SK-N-SH (cell line): ENCODE data around the gene TEAD1. TPM values are rescaled to one million over a fixed set of nuclear protein-coding genes. Genes with fewer than 3 reads are reported as not detected.

Experiments
- CTCF ChIA-PET: fragments of 300-600, 350-600 bp; formaldehyde crosslinking; extraction: SDS; loops from one replicate; lab custom pipeline; 2021; lab: Yijun Ruan, JAX
- POLR2A ChIA-PET: fragments of 350-600 bp; sonication (Branson Sonifier 250); formaldehyde crosslinking; extraction: SDS; loops from one replicate; lab custom pipeline; 2020; ENCODE audit warnings: antibody characterized with exemption, inconsistent platforms; lab: Yijun Ruan, JAX
- DNase-seq: peaks from one replicate; pipeline ENCODE4 v3.0.0; 2012
- H2AFZ ChIP-seq: fragments of 200-600 bp; sonication (generic); 2 replicates; pipeline ENCODE4 v1.8.1; 2016; ENCODE audit warnings: antibody characterized with exemption, mild to moderate bottlenecking, low read depth
- H3F3A ChIP-seq: fragments of 200-600 bp; sonication (generic); replicated peaks from 2 replicates; pipeline ENCODE3; 2016; ENCODE audit warnings: antibody characterized with exemption, mild to moderate bottlenecking; ENCODE audit not compliant: insufficient read depth
- H3K27ac ChIP-seq, 2 experiments: fragments of 200-500 bp in 1 of 2; fragments of 200-600 bp in 1 of 2; sonication (Bioruptor generic) in 1 of 2; sonication (generic), shearing (Covaris generic) in 1 of 2; 2 replicates each; pipeline versions ENCODE4 v1.5.1 to v1.6.1; 2014 to 2016; ENCODE audit warnings: low read depth in 2 of 2, inconsistent platforms in 1 of 2, low read length in 1 of 2, mild to moderate bottlenecking in 1 of 2, mixed read lengths in 1 of 2
- H3K27me3 ChIP-seq: fragments of 200-600 bp; sonication (generic), shearing (Covaris generic); 2 replicates; pipeline ENCODE4 v1.6.1; 2016; ENCODE audit warnings: mixed run types; ENCODE audit not compliant: insufficient read depth
- H3K36me3 ChIP-seq, 2 experiments: fragments of 200-500 bp in 1 of 2; fragments of 200-600 bp in 1 of 2; sonication (Bioruptor generic) in 1 of 2; sonication (generic) in 1 of 2; replicated peaks in 1 of 2; 2 replicates each; pipeline versions ENCODE3 to v1.5.1; 2014 to 2016; ENCODE audit warnings: low read length in 1 of 2, mild to moderate bottlenecking in 1 of 2; ENCODE audit not compliant: insufficient read depth in 2 of 2, control insufficient read depth in 1 of 2
- H3K4me1 ChIP-seq, 2 experiments: fragments of 200-500 bp in 1 of 2; fragments of 200-600 bp in 1 of 2; sonication (Bioruptor generic) in 1 of 2; sonication (generic), shearing (Covaris generic) in 1 of 2; 2 replicates each; pipeline versions ENCODE4 v1.5.1 to v1.6.1; 2014 to 2016; ENCODE audit warnings: low read depth in 1 of 2, low read length in 1 of 2, mixed run types in 1 of 2; ENCODE audit not compliant: insufficient read depth in 2 of 2, control insufficient read depth in 1 of 2
- H3K4me2 ChIP-seq: fragments of 200-600 bp; sonication (generic), shearing (Covaris generic); 2 replicates; pipeline ENCODE4 v1.6.1; 2017; ENCODE audit warnings: mixed run types
- H3K4me3 ChIP-seq, 2 experiments: fragments of 200-500 bp in 1 of 2; fragments of 200-600 bp in 1 of 2; sonication (Bioruptor generic) in 1 of 2; sonication (generic), shearing (Covaris generic) in 1 of 2; 2 replicates each; pipeline versions ENCODE4 v1.5.1 to v1.8.1; 2014 to 2016; ENCODE audit warnings: low read depth in 2 of 2, inconsistent platforms in 1 of 2, low read length in 1 of 2, mild to moderate bottlenecking in 1 of 2, mixed read lengths in 1 of 2, moderate library complexity in 1 of 2
- H3K79me2 ChIP-seq: fragments of 200-600 bp; sonication (generic); 2 replicates; pipeline ENCODE4 v1.8.1; 2017; ENCODE audit warnings: mild to moderate bottlenecking; ENCODE audit not compliant: insufficient read depth
- H3K9ac ChIP-seq: fragments of 200-600 bp; sonication (generic); 2 replicates; pipeline ENCODE4 v1.6.1; 2017; ENCODE audit warnings: mixed run types
- H3K9me2 ChIP-seq: fragments of 200-600 bp; sonication (generic); 2 replicates; pipeline ENCODE4 v1.6.1; 2017; ENCODE audit warnings: mixed run types
- H3K9me3 ChIP-seq: fragments of 200-600 bp; sonication (generic); 2 replicates; pipeline ENCODE4 v1.6.1; 2017; ENCODE audit warnings: mixed run types, mild to moderate bottlenecking, moderate library complexity
- H4K20me1 ChIP-seq: fragments of 200-600 bp; sonication (generic); 2 replicates; pipeline ENCODE4 v1.6.1; 2017; ENCODE audit warnings: mild to moderate bottlenecking, mixed run types; ENCODE audit not compliant: insufficient read depth
- CHD2 ChIP-seq: fragments of 150-350 bp; IDR thresholded peaks from 2 replicates; pipeline ENCODE4 v1.6.1; 2018; ENCODE audit warnings: low read length; ENCODE audit not compliant: partially characterized antibody
- ELF1 ChIP-seq: IDR thresholded peaks from 2 replicates; pipeline ENCODE4 v1.4.0; 2012
- EP300 ChIP-seq, 2 experiments: IDR thresholded peaks; 2 replicates each; pipeline versions ENCODE4 v1.4.0 to v1.6.1; 2012; ENCODE audit warnings: borderline replicate concordance in 1 of 2, low read depth in 1 of 2, low read length in 1 of 2
- FOSL2 ChIP-seq: IDR thresholded peaks from 2 replicates; pipeline ENCODE4 v1.4.0; 2012; ENCODE audit warnings: low read depth, mild to moderate bottlenecking, moderate library complexity, borderline replicate concordance
- GABPA ChIP-seq: IDR thresholded peaks from 2 replicates; pipeline ENCODE4 v1.4.0; 2012; ENCODE audit warnings: low read depth, mild to moderate bottlenecking
- JUND ChIP-seq: IDR thresholded peaks from 2 replicates; pipeline ENCODE4 v1.4.0; 2012
- MXI1 ChIP-seq: IDR thresholded peaks from 2 replicates; pipeline ENCODE4 v1.6.1; 2012; ENCODE audit warnings: mild to moderate bottlenecking, low read depth, low read length, improper control_type of control experiment
- NFIC ChIP-seq: IDR thresholded peaks from 2 replicates; pipeline ENCODE4 v1.4.0; 2012; ENCODE audit warnings: borderline replicate concordance
- POLR2AphosphoS5 ChIP-seq: IDR thresholded peaks from 2 replicates; pipeline ENCODE4 v1.6.1; 2012; ENCODE audit warnings: low read depth, low read length
- RCOR1 ChIP-seq: fragments of 150-350 bp; IDR thresholded peaks from 2 replicates; pipeline ENCODE4 v1.6.1; 2017; ENCODE audit warnings: antibody characterized with exemption, low read length
- TEAD4 ChIP-seq: IDR thresholded peaks from 2 replicates; pipeline ENCODE4 v1.4.0; 2012; ENCODE audit warnings: mild to moderate bottlenecking, borderline replicate concordance; ENCODE audit not compliant: insufficient read depth
- YY1 ChIP-seq: IDR thresholded peaks from 2 replicates; pipeline ENCODE4 v1.4.0; 2012; ENCODE audit warnings: low read depth, mild to moderate bottlenecking
- WGBS: methylation state at CpG from one replicate; pipeline ENCODE4 v1.1.6; 2017; ENCODE audit warnings: low lambda C conversion rate; 5-methylcytosine and 5-hydroxymethylcytosine counted together
- polyA plus RNA-seq, 3 experiments: library from polyadenylated mRNA; depleted of rRNA; stranded (reverse); fragments of >200 nt; gene quantifications; 2 replicates each; pipeline ENCODE4 v1.2.3, GENCODE V29; 2012
- TF ChIP-seq, protein P1 (sequence below): IDR thresholded peaks from 2 replicates; pipeline ENCODE4; 2012

Gene TEAD1
- polyA plus RNA-seq, 1 of the 3 experiments (the other 2 are of a cell fraction) = 31.2 TPM

DNA sequence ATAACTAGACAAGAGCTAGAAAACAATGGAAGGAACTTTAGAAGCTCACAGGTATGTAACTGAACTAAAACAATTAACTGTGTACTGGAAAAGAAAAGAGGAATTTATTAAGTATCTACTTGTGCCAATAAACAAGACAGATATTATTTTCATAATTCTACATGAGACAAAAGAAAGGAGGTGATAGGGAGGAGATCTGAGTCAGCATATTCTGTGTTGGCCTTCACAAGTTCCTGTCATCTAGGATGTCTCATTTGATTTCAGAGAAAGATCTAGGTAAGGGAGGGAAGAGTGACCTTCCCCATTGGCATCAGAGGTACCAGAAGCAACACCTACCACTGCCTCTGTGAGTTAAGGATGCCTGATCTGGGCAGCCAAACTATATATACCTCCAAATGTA lies 34.8 kb upstream of the TEAD1 start:
- no peaks in the 10 kb centered on the region for H3K4me1 ChIP-seq
- H3K9me3 ChIP-seq = no peaks in the 10 kb centered on the region
- CTCF ChIA-PET = interaction anchor here (0.7 kb wide), 1 partner anchor 350 kb away, joined by 3 read pairs; no protein-coding TSS in a partner anchor
- no peaks in the 10 kb centered on the region for H3K79me2 ChIP-seq
- H3K9me2 ChIP-seq = no peaks in the 10 kb centered on the region
- H3K27ac ChIP-seq = no peak overlapping the region
- H3K36me3 ChIP-seq = no peaks in the 10 kb centered on the region
- H3K4me2 ChIP-seq = no peak overlapping the region
- no peaks in the 10 kb centered on the region for H3K27me3 ChIP-seq
- no peaks in the 10 kb centered on the region for H4K20me1 ChIP-seq
- H3K4me3 ChIP-seq = no peak overlapping the region
- H3F3A ChIP-seq = no peaks in the 10 kb centered on the region
- no peak overlapping the region for H3K9ac ChIP-seq
- POLR2A ChIA-PET = no interaction called here
- no peak for DNase-seq
- H2AFZ ChIP-seq = no peak overlapping the region
- no peak for TF ChIP-seq CHD2
- no peak for TF ChIP-seq ELF1
- no peak for TF ChIP-seq YY1
- no peak for TF ChIP-seq GABPA
- no peak for TF ChIP-seq RCOR1

- H3K27ac ChIP-seq = no peak overlapping the region
- H3K9ac ChIP-seq = no peak overlapping the region
- no peaks in the 10 kb centered on the region for H3F3A ChIP-seq
- ChIA-PET POLR2A (no interaction called here), CTCF (no interaction called here)
- no peak for TF ChIP-seq FOSL2
- H3K36me3 ChIP-seq = no peaks in the 10 kb centered on the region
- no peaks in the 10 kb centered on the region for H3K4me1 ChIP-seq
- no peak overlapping the region for H2AFZ ChIP-seq
- H3K9me3 ChIP-seq = no peaks in the 10 kb centered on the region
- H4K20me1 ChIP-seq = no peaks in the 10 kb centered on the region
- DNase-seq = no peak
- H3K4me3 ChIP-seq = no peak overlapping the region
- WGBS = 16% methylated on average over 1 of the region's 1 CpG
- H3K9me2 ChIP-seq = no peaks in the 10 kb centered on the region
- H3K27me3 ChIP-seq = no peaks in the 10 kb centered on the region
- no peaks in the 10 kb centered on the region for H3K79me2 ChIP-seq
- no peak overlapping the region for H3K4me2 ChIP-seq
Observed at GRCh38 chr11:12640355-12640754, 33.9 kb upstream of the TEAD1 start.

DNA sequence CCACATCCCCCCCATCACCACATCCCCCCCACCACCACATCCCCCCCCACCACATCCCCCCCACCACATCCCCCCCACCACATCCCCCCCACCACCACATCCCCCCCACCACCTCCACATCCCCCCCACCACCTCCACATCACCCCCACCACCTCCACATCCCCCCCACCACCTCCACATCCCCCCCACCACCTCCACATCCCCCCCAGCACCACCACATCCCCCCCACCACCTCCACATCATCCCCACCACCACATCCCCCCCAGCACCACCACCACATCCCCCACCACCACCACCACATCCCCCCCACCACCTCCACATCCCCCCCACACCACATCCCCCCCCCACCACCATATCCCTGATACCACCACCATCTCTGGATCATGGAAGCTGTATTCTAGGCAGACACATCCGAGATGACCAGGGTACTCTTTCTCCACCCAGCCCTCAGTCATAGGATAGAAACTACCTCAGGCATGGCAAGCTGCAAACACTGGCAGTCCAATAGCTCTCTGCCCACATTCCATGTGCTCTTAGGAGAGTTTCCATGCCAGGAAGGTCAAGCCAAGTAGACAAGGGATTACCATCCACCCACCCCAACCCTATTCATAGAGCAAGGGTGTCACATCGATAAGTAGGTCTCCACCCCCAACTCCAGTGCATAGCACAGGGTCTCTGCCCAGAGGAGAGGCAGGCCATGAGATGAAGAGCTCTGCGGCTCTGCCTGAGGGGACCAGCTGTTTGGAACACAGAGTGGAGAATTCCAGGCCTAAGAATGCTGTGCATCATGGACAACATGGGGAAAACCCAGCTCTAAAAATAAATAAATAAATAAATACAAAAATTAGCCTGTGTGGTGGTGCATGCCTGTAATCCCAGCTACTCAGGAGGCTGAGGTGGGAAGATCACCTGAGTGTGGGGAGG lies 33.0 kb upstream of the TEAD1 start:
- 98% methylated on average over 3 of the region's 3 CpGs for WGBS
- no peaks in the 10 kb centered on the region for H3K9me2 ChIP-seq
- no peak overlapping the region for H3K4me3 ChIP-seq
- H3F3A ChIP-seq = no peaks in the 10 kb centered on the region
- TF ChIP-seq TEAD4 = no peak
- TF ChIP-seq, protein P1, sequence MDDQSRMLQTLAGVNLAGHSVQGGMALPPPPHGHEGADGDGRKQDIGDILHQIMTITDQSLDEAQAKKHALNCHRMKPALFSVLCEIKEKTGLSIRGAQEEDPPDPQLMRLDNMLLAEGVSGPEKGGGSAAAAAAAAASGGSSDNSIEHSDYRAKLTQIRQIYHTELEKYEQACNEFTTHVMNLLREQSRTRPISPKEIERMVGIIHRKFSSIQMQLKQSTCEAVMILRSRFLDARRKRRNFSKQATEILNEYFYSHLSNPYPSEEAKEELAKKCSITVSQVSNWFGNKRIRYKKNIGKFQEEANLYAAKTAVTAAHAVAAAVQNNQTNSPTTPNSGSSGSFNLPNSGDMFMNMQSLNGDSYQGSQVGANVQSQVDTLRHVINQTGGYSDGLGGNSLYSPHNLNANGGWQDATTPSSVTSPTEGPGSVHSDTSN = no peak
- TF ChIP-seq JUND = no peak
- no peak for TF ChIP-seq CHD2
- no peak for TF ChIP-seq NFIC
- no peak for TF ChIP-seq MXI1
- TF ChIP-seq EP300 (IDR thresholded peaks at IDR 0.05; ENCODE audit: borderline replicate concordance in 1 of 2, low read depth in 1 of 2, low read length in 1 of 2) = no peak
- no peak for TF ChIP-seq POLR2AphosphoS5
- no peak overlapping the region for H3K4me2 ChIP-seq
- no peaks in the 10 kb centered on the region for H3K4me1 ChIP-seq
- no peaks in the 10 kb centered on the region for H3K79me2 ChIP-seq
- no peak overlapping the region for H2AFZ ChIP-seq
- H4K20me1 ChIP-seq = no peaks in the 10 kb centered on the region
- DNase-seq = no peak
- H3K36me3 ChIP-seq = peaks cover 0 to 3% of the 10 kb centered on the region in 2 experiments
- no peaks in the 10 kb centered on the region for H3K27me3 ChIP-seq
- POLR2A ChIA-PET = no interaction called here
- CTCF ChIA-PET = interaction anchor here (1.8 kb wide), 1 partner anchor 16 kb away, joined by 5 read pairs; no protein-coding TSS in a partner anchor
- no peaks in the 10 kb centered on the region for H3K9me3 ChIP-seq
- H3K9ac ChIP-seq = no peak overlapping the region
- H3K27ac ChIP-seq = no peak overlapping the region
